PC-3 (cell line): Measurements from ENCODE around the gene SIPA1L3.

Experiments
- EZH2 ChIP-seq: fragments of 300-600 bp; sonication (generic); IDR thresholded peaks from one replicate; pipeline ENCODE4 v1.6.1; 2017; ENCODE audit warnings: antibody characterized with exemption, mild to moderate bottlenecking, low read length; ENCODE audit not compliant: unreplicated experiment
- EZH2phosphoT487 ChIP-seq: fragments of 300-600 bp; sonication (generic); IDR thresholded peaks from 2 replicates; pipeline ENCODE4 v1.6.1; 2018; ENCODE audit warnings: mild to moderate bottlenecking, antibody characterized with exemption, low read length, borderline replicate concordance
- TF ChIP-seq, protein P1 (sequence below): fragments of 300-600 bp; sonication (generic); conservative IDR thresholded peaks from 2 replicates; pipeline ENCODE4 v1.5.1; 2017; ENCODE audit warnings: antibody characterized with exemption, low read depth, mild to moderate bottlenecking, low read length

GRCh38 chr19:37989855-37990254 is 82.8 kb downstream of the SIPA1L3 start:
- TF ChIP-seq, protein P1, sequence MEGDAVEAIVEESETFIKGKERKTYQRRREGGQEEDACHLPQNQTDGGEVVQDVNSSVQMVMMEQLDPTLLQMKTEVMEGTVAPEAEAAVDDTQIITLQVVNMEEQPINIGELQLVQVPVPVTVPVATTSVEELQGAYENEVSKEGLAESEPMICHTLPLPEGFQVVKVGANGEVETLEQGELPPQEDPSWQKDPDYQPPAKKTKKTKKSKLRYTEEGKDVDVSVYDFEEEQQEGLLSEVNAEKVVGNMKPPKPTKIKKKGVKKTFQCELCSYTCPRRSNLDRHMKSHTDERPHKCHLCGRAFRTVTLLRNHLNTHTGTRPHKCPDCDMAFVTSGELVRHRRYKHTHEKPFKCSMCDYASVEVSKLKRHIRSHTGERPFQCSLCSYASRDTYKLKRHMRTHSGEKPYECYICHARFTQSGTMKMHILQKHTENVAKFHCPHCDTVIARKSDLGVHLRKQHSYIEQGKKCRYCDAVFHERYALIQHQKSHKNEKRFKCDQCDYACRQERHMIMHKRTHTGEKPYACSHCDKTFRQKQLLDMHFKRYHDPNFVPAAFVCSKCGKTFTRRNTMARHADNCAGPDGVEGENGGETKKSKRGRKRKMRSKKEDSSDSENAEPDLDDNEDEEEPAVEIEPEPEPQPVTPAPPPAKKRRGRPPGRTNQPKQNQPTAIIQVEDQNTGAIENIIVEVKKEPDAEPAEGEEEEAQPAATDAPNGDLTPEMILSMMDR, result no peak
- TF ChIP-seq EZH2, result no peak
- TF ChIP-seq EZH2phosphoT487, result no peak
